HepG2 (cell line): Measurements from ENCODE around the gene CNOT2. TPM values are rescaled to one million over a fixed set of nuclear protein-coding genes. Genes with fewer than 3 reads are reported as not detected.

Source experiments
- ATAC-seq: fragments of 200-7000 bp; cut with Tn5 transposase; 3 replicates; pipeline ENCODE4 v1.9.1; 2020; ENCODE audit warnings: mild to moderate bottlenecking, moderate library complexity
- BruUV-seq: library from RNA; stranded (reverse); fragments of 400-500 nt; replicated peaks from 2 replicates; lab custom pipeline; 2021; lab: Mats Ljungman, UMichigan
- CTCF ChIA-PET: fragments of 300-600 bp; formaldehyde crosslinking; extraction: SDS; loops from one replicate; lab custom pipeline; 2021; ENCODE audit warnings: low total read pairs, inconsistent platforms, low intra/inter-chr PET ratio; lab: Yijun Ruan, JAX
- POLR2A ChIA-PET: fragments of 350-600 bp; sonication (Branson Sonifier 250); formaldehyde crosslinking; loops from one replicate; lab custom pipeline; 2020; ENCODE audit warnings: antibody characterized with exemption, inconsistent platforms; lab: Yijun Ruan, JAX
- DNase-seq: peaks from one replicate; pipeline ENCODE4 v3.0.0-alpha.2; 2015; ENCODE audit warnings: low spot score
- FAIRE-seq: peaks from 3 replicates; lab custom pipeline; 2011; peaks lifted over from hg19 to GRCh38; lab: Jason Lieb, UNC
- H2AFZ ChIP-seq: one replicate; pipeline ENCODE4 v1.6.1; 2011; ENCODE audit warnings: low read length, inconsistent platforms
- H3K27ac ChIP-seq: fragments of 300-600 bp; 3 replicates; pipeline ENCODE4 v1.8.0; 2011; ENCODE audit warnings: mixed run types, mild to moderate bottlenecking, mixed read lengths, low read length, inconsistent platforms; ENCODE audit not compliant: insufficient read depth; ENCODE audit errors: extremely low read length
- H3K27me3 ChIP-seq, 2 experiments: fragments of 200-600 bp in 1 of 2; 2 replicates in 1 of 2; 3 replicates in 1 of 2; pipeline versions ENCODE4 v1.6.0 to v1.8.0; 2011; ENCODE audit warnings: low read length in 2 of 2, mild to moderate bottlenecking in 2 of 2, moderate library complexity in 2 of 2, inconsistent platforms in 1 of 2; ENCODE audit not compliant: insufficient read depth in 2 of 2, control insufficient read depth in 1 of 2
- H3K36me3 ChIP-seq, 2 experiments: fragments of 200-600 bp in 1 of 2; replicated peaks in 1 of 2; 2 replicates in 1 of 2; 3 replicates in 1 of 2; pipeline versions ENCODE4 v1.5.1 to v1.8.0; 2011; ENCODE audit warnings: low read length in 2 of 2, inconsistent platforms in 1 of 2; ENCODE audit not compliant: insufficient read depth in 2 of 2, control insufficient read depth in 1 of 2
- H3K4me1 ChIP-seq: 2 replicates; pipeline ENCODE4 v1.5.1; 2012; ENCODE audit warnings: low read length, inconsistent platforms; ENCODE audit not compliant: insufficient read depth
- H3K4me2 ChIP-seq: 2 replicates; pipeline ENCODE4 v1.6.0; 2011; ENCODE audit warnings: low read depth, low read length, inconsistent platforms
- H3K4me3 ChIP-seq, 3 experiments: fragments of 200-600 bp in 1 of 3; sonication (generic), shearing (Covaris generic) in 1 of 3; replicated peaks in 1 of 3; 2 replicates each; pipeline ENCODE4 v1.5.1; 2011 to 2016; ENCODE audit warnings: low read length in 3 of 3, inconsistent platforms in 2 of 3, low read depth in 2 of 3, mild to moderate bottlenecking in 2 of 3, control low read depth in 1 of 3, mixed read lengths in 1 of 3; ENCODE audit not compliant: insufficient read depth in 1 of 3
- H3K79me2 ChIP-seq: one replicate; pipeline ENCODE4 v1.6.1; 2011; ENCODE audit warnings: low read length, inconsistent platforms; ENCODE audit not compliant: insufficient read depth
- H3K9ac ChIP-seq: 2 replicates; pipeline ENCODE4 v1.6.0; 2011; ENCODE audit warnings: mild to moderate bottlenecking, low read depth, low read length, inconsistent platforms; ENCODE audit not compliant: insufficient read depth
- H3K9me3 ChIP-seq: 2 replicates; pipeline ENCODE4 v1.5.1; 2012; ENCODE audit warnings: mild to moderate bottlenecking, low read length
- H4K20me1 ChIP-seq: 2 replicates; pipeline ENCODE4 v1.6.0; 2011; ENCODE audit warnings: inconsistent platforms, mild to moderate bottlenecking, low read length, moderate library complexity; ENCODE audit not compliant: insufficient read depth
- ARNTL ChIP-seq: sonication (generic); formaldehyde crosslinking; IDR thresholded peaks from 2 replicates; pipeline ENCODE4 v1.4.0; 2020; ENCODE audit warnings: mild to moderate bottlenecking, missing genetic modification reagents
- FOXC1 ChIP-seq: sonication (generic); formaldehyde crosslinking; IDR thresholded peaks from 2 replicates; pipeline ENCODE4 v1.8.0; 2022; ENCODE audit warnings: mild to moderate bottlenecking, missing genetic modification reagents, borderline replicate concordance
- MATR3 ChIP-seq: sonication (generic); formaldehyde crosslinking; IDR thresholded peaks from 2 replicates; pipeline ENCODE4 v1.4.0; 2020; ENCODE audit warnings: missing genetic modification reagents
- RERE ChIP-seq: IDR thresholded peaks from 2 replicates; pipeline ENCODE4 v1.6.1; 2016; ENCODE audit warnings: low read depth, missing genetic modification reagents, missing compliant biosample characterization
- WIZ ChIP-seq: sonication (generic); formaldehyde crosslinking; IDR thresholded peaks from 2 replicates; pipeline ENCODE4 v1.5.1; 2020; ENCODE audit warnings: mild to moderate bottlenecking, missing genetic modification reagents
- ZBTB20 ChIP-seq: sonication (generic); formaldehyde crosslinking; IDR thresholded peaks from 2 replicates; pipeline ENCODE4 v1.8.1; 2023; ENCODE audit warnings: missing genetic modification reagents, low read depth, mild to moderate bottlenecking, borderline replicate concordance
- ZFP91 ChIP-seq: sonication (generic); formaldehyde crosslinking; IDR thresholded peaks from 2 replicates; pipeline ENCODE4 v1.9.0; 2022; ENCODE audit warnings: missing genetic modification reagents, mild to moderate bottlenecking, borderline replicate concordance
- ZNF512B ChIP-seq: sonication (generic); formaldehyde crosslinking; IDR thresholded peaks from 2 replicates; pipeline ENCODE4 v1.5.1; 2020; ENCODE audit warnings: missing genetic modification reagents, mild to moderate bottlenecking, borderline replicate concordance
- ZNF788 ChIP-seq: sonication (generic); formaldehyde crosslinking; IDR thresholded peaks from 2 replicates; pipeline ENCODE4 v1.5.0; 2020; ENCODE audit warnings: mild to moderate bottlenecking, missing genetic modification reagents, borderline replicate concordance
- ZNF800 ChIP-seq: sonication (generic); formaldehyde crosslinking; IDR thresholded peaks from 2 replicates; pipeline ENCODE4 v1.4.0; 2020; ENCODE audit warnings: missing genetic modification reagents
- WGBS: methylation state at CpG from one replicate; pipeline ENCODE4 v1.1.6; 2017; ENCODE audit warnings: low lambda C conversion rate; 5-methylcytosine and 5-hydroxymethylcytosine counted together
- in situ Hi-C: cut with HindIII; loops from 2 replicates; pipeline ENCODE4 v1.10.0; 2017; ENCODE audit warnings: low pct_unique_long_range_greater_than_20kb; ENCODE audit not compliant: extremely low pct_ligation_motif_present
- intact Hi-C: fragments of 100-400 bp; cut with micrococcal nuclease; formaldehyde crosslinking; loops from one replicate; pipeline ENCODE4 v1.10.0; 2022; ENCODE audit not compliant: unreplicated experiment
- polyA plus RNA-seq, 8 experiments: library from polyadenylated mRNA; depleted of rRNA in 3 of 8; stranded (reverse) in 7 of 8; unstranded in 1 of 8; fragments of >200 nt; fragmentation: Illumina TruSeq in 4 of 8; extraction: Trizol in 4 of 8; gene quantifications; 2 replicates each; pipeline versions ENCODE4 v1.2.1 to v1.2.3, GENCODE V29; 2011 to 2016; ENCODE audit warnings: low read depth in 4 of 8, missing spikeins in 1 of 8, mixed read lengths in 1 of 8; ENCODE audit not compliant: insufficient read depth in 1 of 8
- total RNA-seq, 5 experiments: library from RNA; depleted of rRNA; stranded (reverse); fragments of >200 nt; fragmentation: Illumina TruSeq; extraction: Trizol; gene quantifications; 2 replicates each; pipeline ENCODE4 v1.2.3, GENCODE V29; 2016; ENCODE audit warnings: low read depth in 1 of 5

The CNOT2 gene
- total and polyA plus RNA-seq, 2 of the 13 experiments (the other 11 are each of a cell fraction or from before 2014, with no cell fraction given) = 54.5 to 76.6 TPM

GRCh38 chr12:70251661-70252060 lies 8.4 kb downstream of the CNOT2 start (continued):
- TF ChIP-seq ZNF512B (CRISPR knock-in tag) (no peak), RERE (CRISPR knock-in tag) (no peak), ARNTL (CRISPR knock-in tag) (no peak)

GRCh38 chr12:70252832-70253231 lies 9.6 kb downstream of the CNOT2 start:
- ATAC-seq (no peak), FAIRE-seq (no peak), DNase-seq (no peak)
- no peak overlapping the region for H3K27ac ChIP-seq
- ChIA-PET POLR2A (no interaction called here), CTCF (no interaction called here)
- no peak overlapping the region for H3K4me2 ChIP-seq
- H3K4me1 ChIP-seq = peaks cover 36% of the 10 kb centered on the region
- H3K4me3 ChIP-seq = no peak overlapping the region
- no TSS peak for BruUV-seq
- in situ Hi-C loops (no loop called here), intact Hi-C loops (no loop called here)
- H3K27me3 ChIP-seq = no peaks in the 10 kb centered on the region; a peak in 1 of 5 replicates
- H3K9ac ChIP-seq = no peak overlapping the region
- 96% methylated on average over 4 of the region's 4 CpGs for WGBS
- no peak overlapping the region for H2AFZ ChIP-seq
- H3K79me2 ChIP-seq = peaks cover 97% of the 10 kb centered on the region
- H4K20me1 ChIP-seq = peaks cover 51% of the 10 kb centered on the region
- 0 out of 5 replicates have a peak, but pooled peaks cover 0 to 3% of the 10 kb centered on the region in 2 experiments for H3K36me3 ChIP-seq
- H3K9me3 ChIP-seq = no peaks in the 10 kb centered on the region
- TF ChIP-seq FOXC1 (CRISPR knock-in tag) = no peak
- no peak for TF ChIP-seq WIZ
- TF ChIP-seq ZNF788 (CRISPR knock-in tag) = no peak
- TF ChIP-seq MATR3 (CRISPR knock-in tag) = no peak
- TF ChIP-seq ZBTB20 (CRISPR knock-in tag) = no peak
- TF ChIP-seq ZNF800 = no peak
- TF ChIP-seq ZFP91 (CRISPR knock-in tag) = no peak
